ENCODE data around the gene NOL6.
A peak's percentile ranks its signal among the peaks of the same experiment; 100 is the strongest.

NOL6 gene

GRCh38 chr9:33453286-33453860 is 20.4 kb downstream of the NOL6 start:
- H3K4me3 ChIP-seq (ENCODE audit: low read depth, low read length): no peak overlapping the region
- TF ChIP-seq, protein P1, sequence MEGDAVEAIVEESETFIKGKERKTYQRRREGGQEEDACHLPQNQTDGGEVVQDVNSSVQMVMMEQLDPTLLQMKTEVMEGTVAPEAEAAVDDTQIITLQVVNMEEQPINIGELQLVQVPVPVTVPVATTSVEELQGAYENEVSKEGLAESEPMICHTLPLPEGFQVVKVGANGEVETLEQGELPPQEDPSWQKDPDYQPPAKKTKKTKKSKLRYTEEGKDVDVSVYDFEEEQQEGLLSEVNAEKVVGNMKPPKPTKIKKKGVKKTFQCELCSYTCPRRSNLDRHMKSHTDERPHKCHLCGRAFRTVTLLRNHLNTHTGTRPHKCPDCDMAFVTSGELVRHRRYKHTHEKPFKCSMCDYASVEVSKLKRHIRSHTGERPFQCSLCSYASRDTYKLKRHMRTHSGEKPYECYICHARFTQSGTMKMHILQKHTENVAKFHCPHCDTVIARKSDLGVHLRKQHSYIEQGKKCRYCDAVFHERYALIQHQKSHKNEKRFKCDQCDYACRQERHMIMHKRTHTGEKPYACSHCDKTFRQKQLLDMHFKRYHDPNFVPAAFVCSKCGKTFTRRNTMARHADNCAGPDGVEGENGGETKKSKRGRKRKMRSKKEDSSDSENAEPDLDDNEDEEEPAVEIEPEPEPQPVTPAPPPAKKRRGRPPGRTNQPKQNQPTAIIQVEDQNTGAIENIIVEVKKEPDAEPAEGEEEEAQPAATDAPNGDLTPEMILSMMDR (IDR thresholded peaks at IDR 0.05; ENCODE audit: borderline replicate concordance, insufficient read depth, low read depth, low read length): no peak

- H3K4me3 ChIP-seq (ENCODE audit: low read depth, low read length): no peak overlapping the region
- TF ChIP-seq, protein P1 (IDR thresholded peaks at IDR 0.05; ENCODE audit: borderline replicate concordance, insufficient read depth, low read depth, low read length): peak; percentile 80
These were observed 20.9 kb downstream of the NOL6 start for GRCh38 chr9:33452828-33453271.

DNA sequence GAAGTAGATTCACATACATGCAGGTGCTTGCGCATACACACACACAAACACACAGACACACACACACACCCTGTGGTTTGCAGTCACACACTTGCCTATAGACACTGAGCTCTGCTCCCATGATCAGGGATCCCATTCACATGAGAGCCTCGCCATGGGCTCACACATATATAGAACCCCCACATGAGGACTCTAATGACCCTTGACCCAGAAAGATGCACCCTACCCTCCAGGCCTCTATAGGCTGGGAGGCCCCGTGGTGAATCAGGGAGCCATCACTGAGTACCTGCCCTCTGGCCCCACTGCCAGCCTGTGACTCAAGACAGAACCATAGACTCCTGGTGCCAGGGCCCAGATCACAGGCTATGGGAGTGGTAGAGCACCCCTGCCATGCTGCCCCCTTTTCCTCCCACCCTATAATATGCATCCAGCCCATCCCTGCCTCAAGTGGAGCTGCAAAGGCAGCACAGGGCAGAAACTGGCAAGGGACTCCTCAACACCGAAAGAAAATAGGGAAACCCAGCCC is 23.0 kb downstream of the NOL6 start:
- H3K4me3 ChIP-seq (ENCODE audit: low read depth, low read length): no peak overlapping the region
- TF ChIP-seq, protein P1 (IDR thresholded peaks at IDR 0.05; ENCODE audit: borderline replicate concordance, insufficient read depth, low read depth, low read length): no peak

DNA sequence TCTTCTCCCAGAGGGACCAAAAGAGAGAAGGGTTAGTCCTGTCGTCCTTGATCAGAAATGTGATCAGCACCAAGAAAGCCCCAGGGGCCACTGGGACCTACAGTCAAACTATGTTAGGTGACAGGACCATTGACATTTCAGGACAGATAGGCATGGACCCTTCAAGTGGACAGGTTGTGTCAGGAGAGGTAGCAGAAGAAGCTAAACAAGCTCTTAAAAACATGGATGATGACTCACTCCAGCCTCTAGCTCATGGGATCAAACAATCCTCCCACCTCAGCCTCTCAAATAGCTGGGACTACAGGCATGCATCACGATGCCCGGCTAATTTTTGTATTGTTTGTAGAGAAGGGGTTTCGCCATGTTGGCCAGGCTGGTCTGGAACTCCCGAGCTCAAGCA is 24.0 kb downstream of the NOL6 start:
- no peak overlapping the region for H3K4me3 ChIP-seq (ENCODE audit: low read depth, low read length)
- TF ChIP-seq, protein P1 (IDR thresholded peaks at IDR 0.05; ENCODE audit: borderline replicate concordance, insufficient read depth, low read depth, low read length): no peak

- TF ChIP-seq, protein P1 (IDR thresholded peaks at IDR 0.05; ENCODE audit: borderline replicate concordance, insufficient read depth, low read depth, low read length): no peak
- no peak overlapping the region for H3K4me3 ChIP-seq (ENCODE audit: low read depth, low read length)
These were observed 25.7 kb downstream of the NOL6 start for GRCh38 chr9:33447799-33448553.

- TF ChIP-seq, protein P1 (IDR thresholded peaks at IDR 0.05; ENCODE audit: borderline replicate concordance, insufficient read depth, low read depth, low read length): peak; percentile 33; the same call in 1 of the 2 replicates
These were observed 26.6 kb downstream of the NOL6 start, which contains the start of gene AQP3 for GRCh38 chr9:33446946-33447798. AQP3 (minus strand) TSS chr9:33447593; CDS start chr9:33447530, 63 bp downstream.

More at GRCh38 chr9:33446946-33447798, 26.6 kb downstream of the NOL6 start, which contains the start of gene AQP3:
- H3K4me3 ChIP-seq (ENCODE audit: low read depth, low read length): no peak within 1 kb of the TSS

Data from GM12875 (cell line).